LNCaP clone FGC (cell line): Measurements from ENCODE around the gene FSTL1.
"Not testable (repeated sequence)": the region's sequence is repeated elsewhere in the genome, so short reads cannot be mapped to it uniquely, and the experiment has no call there.

Source experiments
- DNase-seq: peaks from one replicate; pipeline ENCODE4 v3.0.0-alpha.2; 2011; ENCODE audit warnings: low read depth
- H3K4me3 ChIP-seq: 2 replicates; pipeline ENCODE4 v1.5.1; 2011; ENCODE audit warnings: mild to moderate bottlenecking, low read depth, low read length, control low read depth
- CTCF ChIP-seq: IDR thresholded peaks from 2 replicates; pipeline ENCODE4 v1.5.1; 2012; ENCODE audit warnings: mild to moderate bottlenecking; ENCODE audit not compliant: control insufficient read depth, insufficient read depth; ENCODE audit errors: extremely low read depth

FSTL1 gene

GRCh38 chr3:120394347-120394746 lies 56.4 kb downstream of the FSTL1 start:
- TF ChIP-seq CTCF = no peak

GRCh38 chr3:120393761-120394160 lies 57.0 kb downstream of the FSTL1 start:
- no peak overlapping the region for H3K4me3 ChIP-seq
- no peak for TF ChIP-seq CTCF
- DNase-seq = no peak

More at GRCh38 chr3:120394347-120394746, 56.4 kb downstream of the FSTL1 start:
- H3K4me3 ChIP-seq = no peak overlapping the region
- DNase-seq = no peak

GRCh38 chr3:120393243-120393642 lies 57.5 kb downstream of the FSTL1 start:
- no peak overlapping the region for H3K4me3 ChIP-seq
- no peak for TF ChIP-seq CTCF
- no peak for DNase-seq

- DNase-seq = no peak
- TF ChIP-seq CTCF = no peak
- H3K4me3 ChIP-seq = no peak overlapping the region
Observed at GRCh38 chr3:120382941-120383447, 67.8 kb downstream of the FSTL1 start.

- no peak for DNase-seq
- no peak overlapping the region for H3K4me3 ChIP-seq
Observed at GRCh38 chr3:120381503-120381902, 69.3 kb downstream of the FSTL1 start.

GRCh38 chr3:120377948-120378347 lies 72.8 kb downstream of the FSTL1 start:
- not testable (repeated sequence) for DNase-seq, H3K4me3 ChIP-seq

More at GRCh38 chr3:120381503-120381902, 69.3 kb downstream of the FSTL1 start:
- TF ChIP-seq CTCF = no peak

GRCh38 chr3:120370463-120370862 lies 80.3 kb downstream of the FSTL1 start:
- no peak overlapping the region for H3K4me3 ChIP-seq
- no peak for TF ChIP-seq CTCF
- no peak for DNase-seq
